Uterus (tissue), 4 donors: ENCODE measurements around the gene TAT. TPM values are rescaled to one million over a fixed set of nuclear protein-coding genes. Genes with fewer than 3 reads are reported as not detected.

Experiments used
- DNase-seq, 2 donors: peaks; one replicate each; pipeline ENCODE4 v3.0.0-alpha.2; 2019 to 2020
- H3K27ac ChIP-seq, 2 donors: fragments of 200-600 bp; sonication (generic); 1 replicate in 1 of 2; 2 replicates in 1 of 2; pipeline ENCODE4 v1.5.1; 2016 to 2018
- H3K27me3 ChIP-seq, 2 donors: fragments of 200-600 bp; sonication (generic); one replicate each; pipeline ENCODE4 v1.5.1; 2018 to 2019; ENCODE audit warnings: control low read depth in 1 of 2
- H3K36me3 ChIP-seq, 2 donors: fragments of 200-600 bp; sonication (generic); one replicate each; pipeline ENCODE4 v1.5.1; 2019; ENCODE audit warnings: control low read depth in 1 of 2
- H3K4me1 ChIP-seq, 2 donors: fragments of 200-600 bp; sonication (generic); one replicate each; pipeline ENCODE4 v1.5.1; 2018 to 2019; ENCODE audit warnings: control low read depth in 1 of 2
- H3K4me3 ChIP-seq, 2 donors: fragments of 200-600 bp; sonication (generic); 1 replicate in 1 of 2; 2 replicates in 1 of 2; pipeline ENCODE4 v1.5.1; 2018 to 2019; ENCODE audit warnings: mild to moderate bottlenecking in 1 of 2
- H3K9me3 ChIP-seq, 2 donors: fragments of 200-600 bp; sonication (generic); one replicate each; pipeline ENCODE4 v1.5.1; 2019; ENCODE audit warnings: control low read depth in 1 of 2
- POLR2A ChIP-seq, 2 donors: fragments of 450-650 bp; IDR thresholded peaks; one replicate each; pipeline ENCODE4 v1.6.1; 2016; ENCODE audit warnings: antibody characterized with exemption in 2 of 2, mild to moderate bottlenecking in 1 of 2, moderate library complexity in 1 of 2
- intact Hi-C: fragments of 100-400 bp; cut with DNase I; formaldehyde crosslinking; loops from one replicate; pipeline ENCODE4 v1.15.1; 2023; ENCODE audit warnings: low total_unique reads
- total RNA-seq, 4 donors: library from RNA; depleted of rRNA in 3 of 4; stranded (reverse); fragments of >200 nt in 3 of 4; gene quantifications; one replicate each; pipeline versions ENCODE4 v1.1.0 to v1.2.4, GENCODE V29; 2014 to 2023
- TF ChIP-seq, protein P1 (sequence below), 4 experiments: fragments of 200-600 bp in 2 of 4; fragments of 450-650 bp in 2 of 4; sonication (generic) in 2 of 4; IDR thresholded peaks; one replicate each; pipeline ENCODE4 v1.5.1; 2016 to 2019; ENCODE audit warnings: antibody characterized with exemption in 4 of 4, mild to moderate bottlenecking in 2 of 4, moderate library complexity in 1 of 4
- donor health status: DM: yes; HTN: yes; CAD: no.

TAT gene
- total RNA-seq: under 1 TPM in 2 of 4 donors, not detected in 2; 0.07 to 0.24 TPM

GRCh38 chr16:71576971-71577370 lies at the start of gene TAT:
TSS of gene TAT (minus strand) at chr16:71577092. CDS start at chr16:71576415, 677 bp downstream.
- no peak for DNase-seq
- no peaks in the 10 kb centered on the region for H3K9me3 ChIP-seq
- H3K27me3 ChIP-seq: no peaks in the 10 kb centered on the region
- no peak within 1 kb of the TSS for H3K4me3 ChIP-seq
- H3K36me3 ChIP-seq: no peaks in the 10 kb centered on the region
- TF ChIP-seq, protein P1, sequence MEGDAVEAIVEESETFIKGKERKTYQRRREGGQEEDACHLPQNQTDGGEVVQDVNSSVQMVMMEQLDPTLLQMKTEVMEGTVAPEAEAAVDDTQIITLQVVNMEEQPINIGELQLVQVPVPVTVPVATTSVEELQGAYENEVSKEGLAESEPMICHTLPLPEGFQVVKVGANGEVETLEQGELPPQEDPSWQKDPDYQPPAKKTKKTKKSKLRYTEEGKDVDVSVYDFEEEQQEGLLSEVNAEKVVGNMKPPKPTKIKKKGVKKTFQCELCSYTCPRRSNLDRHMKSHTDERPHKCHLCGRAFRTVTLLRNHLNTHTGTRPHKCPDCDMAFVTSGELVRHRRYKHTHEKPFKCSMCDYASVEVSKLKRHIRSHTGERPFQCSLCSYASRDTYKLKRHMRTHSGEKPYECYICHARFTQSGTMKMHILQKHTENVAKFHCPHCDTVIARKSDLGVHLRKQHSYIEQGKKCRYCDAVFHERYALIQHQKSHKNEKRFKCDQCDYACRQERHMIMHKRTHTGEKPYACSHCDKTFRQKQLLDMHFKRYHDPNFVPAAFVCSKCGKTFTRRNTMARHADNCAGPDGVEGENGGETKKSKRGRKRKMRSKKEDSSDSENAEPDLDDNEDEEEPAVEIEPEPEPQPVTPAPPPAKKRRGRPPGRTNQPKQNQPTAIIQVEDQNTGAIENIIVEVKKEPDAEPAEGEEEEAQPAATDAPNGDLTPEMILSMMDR (IDR thresholded peaks at IDR 0.05): no peak
- no peak for TF ChIP-seq POLR2A (IDR thresholded peaks at IDR 0.05)
- H3K27ac ChIP-seq: no peak within 1 kb of the TSS
- no peaks in the 10 kb centered on the region for H3K4me1 ChIP-seq
- intact Hi-C loops: no loop called here

DNA sequence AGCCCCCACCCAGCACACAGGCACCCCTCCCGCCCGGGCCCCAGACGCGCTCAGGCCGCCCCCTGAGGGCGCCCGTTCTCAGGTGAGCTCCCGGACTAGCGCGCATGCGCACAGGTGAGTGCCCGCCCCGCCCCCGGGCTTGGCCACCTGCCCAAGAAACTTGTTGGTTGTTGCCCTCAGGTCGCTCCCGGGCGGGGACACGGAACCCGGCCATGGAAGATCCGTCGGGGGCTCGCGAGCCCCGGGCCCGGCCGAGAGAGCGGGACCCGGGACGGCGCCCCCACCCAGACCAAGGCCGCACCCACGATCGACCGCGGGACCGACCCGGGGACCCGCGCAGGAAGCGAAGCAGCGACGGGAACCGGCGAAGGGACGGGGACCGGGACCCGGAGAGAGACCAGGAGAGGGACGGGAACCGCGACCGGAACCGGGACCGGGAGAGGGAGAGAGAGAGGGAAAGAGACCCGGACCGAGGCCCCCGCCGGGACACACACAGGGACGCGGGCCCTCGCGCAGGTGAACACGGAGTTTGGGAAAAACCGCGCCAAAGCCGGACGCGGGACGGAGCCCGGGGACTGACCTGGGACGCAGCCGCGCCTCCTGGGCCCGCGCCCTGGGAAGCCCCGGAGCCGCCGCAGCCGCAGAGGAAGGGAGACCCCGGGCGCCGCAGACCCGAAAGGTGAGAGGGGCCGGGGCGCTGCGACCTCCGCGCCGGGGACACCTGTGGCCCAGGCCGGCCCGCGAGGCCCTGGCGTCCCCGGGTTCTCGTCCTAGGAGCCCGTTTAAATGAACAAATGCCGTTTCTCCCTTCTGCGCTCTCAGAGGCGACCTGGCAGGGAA lies 49.3 kb upstream of the TAT start, which contains the start of gene MARVELD3:
Gene MARVELD3 (plus strand): TSS at position 167 of the 840 bp plus-strand sequence. CDS start 46 bp downstream, at position 213.
- peaks cover 16 to 21% of the 10 kb centered on the region in 2 donors for H3K27me3 ChIP-seq
- TF ChIP-seq POLR2A (IDR thresholded peaks at IDR 0.05): no peak
- TF ChIP-seq, protein P1 (IDR thresholded peaks at IDR 0.05): no peak
- H3K4me1 ChIP-seq: peaks cover 0 to 11% of the 10 kb centered on the region in 2 donors
- H3K9me3 ChIP-seq: no peaks in the 10 kb centered on the region
- peak within 1 kb of the TSS in 1 of 2 donors; percentile 29 for H3K4me3 ChIP-seq
- DNase-seq: no peak
- H3K27ac ChIP-seq: no peak within 1 kb of the TSS
- no peaks in the 10 kb centered on the region for H3K36me3 ChIP-seq
- intact Hi-C loops: no loop called here

DNA sequence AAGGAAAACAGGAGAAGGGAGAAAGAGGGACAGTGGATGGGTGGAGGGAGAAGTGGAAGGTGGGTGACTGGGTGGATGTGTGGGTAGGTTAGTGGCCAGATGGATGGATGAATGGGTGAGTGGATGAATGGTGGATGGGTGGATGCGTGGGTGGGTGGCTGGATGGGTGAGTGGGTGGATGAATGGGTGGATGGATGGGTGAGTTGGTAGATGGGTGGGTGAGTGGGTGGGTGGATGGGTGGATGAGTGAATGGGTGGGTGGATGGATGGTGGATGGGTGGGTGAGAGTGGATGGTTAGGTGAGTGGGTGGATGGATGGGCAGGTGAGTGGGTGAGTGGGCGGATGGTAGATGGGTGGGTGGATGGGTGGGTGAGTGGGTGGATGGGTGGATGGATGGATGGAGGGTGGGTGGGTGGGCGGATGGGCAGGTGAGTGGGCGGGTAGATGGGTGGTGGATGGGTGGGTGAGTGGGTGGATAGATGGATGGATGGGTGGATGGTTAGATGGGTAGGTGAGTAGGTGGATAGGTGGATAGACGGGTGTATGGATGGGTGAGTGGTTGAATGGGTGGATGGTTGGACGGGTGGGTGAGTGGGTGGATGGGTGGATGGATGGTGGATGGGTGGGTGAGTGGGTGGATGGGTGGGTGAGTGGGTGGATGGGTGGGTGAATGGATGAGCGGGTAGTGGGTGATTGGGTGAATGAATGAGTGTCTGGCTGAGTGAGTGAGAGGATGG lies 48.4 kb upstream of the TAT start:
- Histone ChIP-seq H3K27me3 (peaks cover 16 to 21% of the 10 kb centered on the region in 2 donors), H3K4me1 (peaks cover 0 to 11% of the 10 kb centered on the region in 2 donors), H3K36me3 (no peaks in the 10 kb centered on the region), H3K9me3 (no peaks in the 10 kb centered on the region), H3K4me3 (no peak overlapping the region), H3K27ac (no peak overlapping the region)
- no peak for DNase-seq
- TF ChIP-seq POLR2A (IDR thresholded peaks at IDR 0.05): no peak
- TF ChIP-seq, protein P1 (IDR thresholded peaks at IDR 0.05): no peak
- intact Hi-C loops: no loop called here

DNA sequence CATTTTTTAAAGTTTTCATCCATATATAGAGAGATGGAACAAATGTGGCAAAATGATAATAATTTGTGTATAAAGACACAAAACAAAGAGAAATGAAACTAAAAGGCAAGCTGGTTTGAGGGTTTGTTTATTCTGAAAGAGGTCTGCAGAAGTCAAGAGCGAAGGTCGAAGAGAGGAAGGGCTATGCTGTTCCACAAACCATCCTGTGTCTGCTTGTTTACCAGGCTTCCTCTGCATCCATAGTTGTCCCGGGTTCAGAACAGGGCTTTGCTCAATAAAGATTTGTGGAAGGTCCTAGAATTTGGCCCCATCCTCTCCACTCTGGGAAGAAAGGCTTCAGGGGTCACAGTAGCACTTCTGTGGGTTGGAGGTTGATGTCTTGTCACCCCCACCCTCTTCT lies 46.7 kb upstream of the TAT start:
- TF ChIP-seq, protein P1 (IDR thresholded peaks at IDR 0.05): no peak
- H3K4me3 ChIP-seq: no peak overlapping the region
- H3K27me3 ChIP-seq: peaks cover 16 to 21% of the 10 kb centered on the region in 2 donors
- H3K4me1 ChIP-seq: peaks cover 0 to 11% of the 10 kb centered on the region in 2 donors
- H3K9me3 ChIP-seq: no peaks in the 10 kb centered on the region
- DNase-seq: no peak
- intact Hi-C loops: no loop called here
- no peak overlapping the region for H3K27ac ChIP-seq
- H3K36me3 ChIP-seq: no peaks in the 10 kb centered on the region

GRCh38 chr16:71622088-71622487 lies 45.2 kb upstream of the TAT start:
- TF ChIP-seq, protein P1 (IDR thresholded peaks at IDR 0.05): no peak
- H3K36me3 ChIP-seq: no peaks in the 10 kb centered on the region
- H3K27me3 ChIP-seq: peaks cover 16 to 19% of the 10 kb centered on the region in 2 donors
- H3K4me3 ChIP-seq: no peak overlapping the region
- no peaks in the 10 kb centered on the region for H3K9me3 ChIP-seq
- DNase-seq: no peak
- H3K4me1 ChIP-seq: peaks cover 0 to 11% of the 10 kb centered on the region in 2 donors
- intact Hi-C loops: no loop called here
- no peak overlapping the region for H3K27ac ChIP-seq
